ENCODE measurements around the gene GUCY2C. TPM values are rescaled to one million over a fixed set of nuclear protein-coding genes. Genes with fewer than 3 reads are reported as not detected.

GUCY2C gene
- total RNA-seq, 1 donor: not detected

DNA sequence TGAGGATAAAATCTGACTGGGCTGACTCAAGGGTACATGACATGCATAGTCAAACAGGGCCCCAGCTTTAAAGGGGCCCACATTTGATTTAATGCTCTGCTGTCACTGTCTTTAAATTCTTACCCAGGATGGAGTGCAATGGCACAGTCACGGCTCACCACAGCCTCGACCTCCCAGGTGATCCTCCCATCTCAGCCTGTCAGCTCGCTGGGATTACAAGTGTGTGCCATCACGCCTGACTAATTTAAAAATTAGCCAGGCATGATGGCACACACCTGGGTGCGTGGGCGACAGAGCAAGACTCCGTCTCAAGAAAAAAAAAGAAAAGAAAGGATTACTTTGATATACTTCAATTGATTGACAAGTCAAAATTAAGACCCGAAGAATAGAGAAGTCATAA lies 119.5 kb downstream of the GUCY2C start:
- H2AFZ ChIP-seq (ENCODE audit: low read length): no peak overlapping the region
- H3K4me2 ChIP-seq (ENCODE audit: insufficient read depth, low read length): no peak overlapping the region
- TF ChIP-seq, protein P1, sequence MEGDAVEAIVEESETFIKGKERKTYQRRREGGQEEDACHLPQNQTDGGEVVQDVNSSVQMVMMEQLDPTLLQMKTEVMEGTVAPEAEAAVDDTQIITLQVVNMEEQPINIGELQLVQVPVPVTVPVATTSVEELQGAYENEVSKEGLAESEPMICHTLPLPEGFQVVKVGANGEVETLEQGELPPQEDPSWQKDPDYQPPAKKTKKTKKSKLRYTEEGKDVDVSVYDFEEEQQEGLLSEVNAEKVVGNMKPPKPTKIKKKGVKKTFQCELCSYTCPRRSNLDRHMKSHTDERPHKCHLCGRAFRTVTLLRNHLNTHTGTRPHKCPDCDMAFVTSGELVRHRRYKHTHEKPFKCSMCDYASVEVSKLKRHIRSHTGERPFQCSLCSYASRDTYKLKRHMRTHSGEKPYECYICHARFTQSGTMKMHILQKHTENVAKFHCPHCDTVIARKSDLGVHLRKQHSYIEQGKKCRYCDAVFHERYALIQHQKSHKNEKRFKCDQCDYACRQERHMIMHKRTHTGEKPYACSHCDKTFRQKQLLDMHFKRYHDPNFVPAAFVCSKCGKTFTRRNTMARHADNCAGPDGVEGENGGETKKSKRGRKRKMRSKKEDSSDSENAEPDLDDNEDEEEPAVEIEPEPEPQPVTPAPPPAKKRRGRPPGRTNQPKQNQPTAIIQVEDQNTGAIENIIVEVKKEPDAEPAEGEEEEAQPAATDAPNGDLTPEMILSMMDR (IDR thresholded peaks at IDR 0.05; ENCODE audit: extremely low read depth, low read depth, low read length): no peak
- H3K27me3 ChIP-seq (ENCODE audit: insufficient read depth, low read length): no peaks in the 10 kb centered on the region
- DNase-seq (ENCODE audit: insufficient read length, low spot score, missing footprints): no peak
- H3K4me1 ChIP-seq (ENCODE audit: insufficient read depth, low read length): no peaks in the 10 kb centered on the region
- no peak overlapping the region for H3K27ac ChIP-seq (ENCODE audit: low read depth, low read length)
- H3K9me3 ChIP-seq (ENCODE audit: low read depth, low read length): no peaks in the 10 kb centered on the region
- H3K36me3 ChIP-seq (ENCODE audit: insufficient read depth, low read length): no peaks in the 10 kb centered on the region
- H3K4me3 ChIP-seq (ENCODE audit: insufficient read depth, low read length): no peak overlapping the region
- H4K20me1 ChIP-seq (ENCODE audit: insufficient read depth, low read length): no peaks in the 10 kb centered on the region
- H3K79me2 ChIP-seq (ENCODE audit: insufficient read depth, low read length): no peaks in the 10 kb centered on the region

DNA sequence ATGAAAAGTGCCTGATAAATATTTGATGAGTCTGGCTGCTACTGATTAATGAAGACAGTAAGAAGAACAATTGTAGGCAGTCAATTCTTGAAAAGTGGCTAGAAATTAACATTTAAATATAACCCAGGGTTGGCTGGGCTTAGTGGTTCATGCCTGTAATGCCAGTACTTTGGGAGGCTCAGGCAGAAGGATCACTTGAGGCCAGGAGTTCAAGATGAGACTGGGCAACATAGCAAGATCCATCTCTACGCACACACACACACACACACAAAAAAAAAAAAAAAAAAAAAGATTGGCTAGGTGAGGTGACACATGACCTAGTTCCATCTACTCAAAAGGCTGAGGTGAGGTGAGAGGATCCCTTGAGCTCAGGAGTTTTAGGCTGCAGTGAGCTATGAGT lies 120.8 kb downstream of the GUCY2C start:
- no peak for DNase-seq (ENCODE audit: insufficient read length, low spot score, missing footprints)

DNA sequence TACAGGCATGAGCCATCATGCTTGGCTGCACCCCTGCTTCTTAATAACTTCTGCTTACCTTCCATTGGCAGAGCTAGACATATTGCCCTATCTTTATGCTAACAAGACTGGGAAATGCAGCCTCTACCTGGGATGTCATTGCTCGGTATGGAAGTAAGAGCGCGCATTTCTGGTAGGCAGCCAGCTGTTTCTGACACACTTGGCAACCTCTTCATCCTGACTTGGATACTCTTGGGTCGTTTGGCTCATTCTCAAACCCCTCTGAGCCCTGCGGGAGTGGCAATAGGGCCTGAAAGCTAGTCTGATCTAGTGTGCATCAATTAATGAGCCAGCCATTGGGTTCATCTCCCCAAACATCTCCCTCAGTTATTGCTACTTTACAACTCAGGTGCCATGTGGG lies 123.3 kb downstream of the GUCY2C start:
- H3K27ac ChIP-seq (ENCODE audit: low read depth, low read length): no peak overlapping the region
- no peaks in the 10 kb centered on the region for H3K27me3 ChIP-seq (ENCODE audit: insufficient read depth, low read length)
- H3K36me3 ChIP-seq (ENCODE audit: insufficient read depth, low read length): no peaks in the 10 kb centered on the region
- H3K9me3 ChIP-seq (ENCODE audit: low read depth, low read length): no peaks in the 10 kb centered on the region
- no peak for DNase-seq (ENCODE audit: insufficient read length, low spot score, missing footprints)
- no peak overlapping the region for H2AFZ ChIP-seq (ENCODE audit: low read length)
- no peaks in the 10 kb centered on the region for H3K79me2 ChIP-seq (ENCODE audit: insufficient read depth, low read length)
- H3K4me2 ChIP-seq (ENCODE audit: insufficient read depth, low read length): no peak overlapping the region
- H4K20me1 ChIP-seq (ENCODE audit: insufficient read depth, low read length): no peaks in the 10 kb centered on the region
- no peaks in the 10 kb centered on the region for H3K4me1 ChIP-seq (ENCODE audit: insufficient read depth, low read length)
- TF ChIP-seq, protein P1 (IDR thresholded peaks at IDR 0.05; ENCODE audit: extremely low read depth, low read depth, low read length): no peak
- no peak overlapping the region for H3K4me3 ChIP-seq (ENCODE audit: insufficient read depth, low read length)

More for the DNA sequence above, 120.8 kb downstream of the GUCY2C start:
- Histone ChIP-seq H3K36me3 (ENCODE audit: insufficient read depth, low read length) (no peaks in the 10 kb centered on the region), H3K4me2 (ENCODE audit: insufficient read depth, low read length) (no peak overlapping the region), H4K20me1 (ENCODE audit: insufficient read depth, low read length) (no peaks in the 10 kb centered on the region), H3K27ac (ENCODE audit: low read depth, low read length) (no peak overlapping the region), H3K79me2 (ENCODE audit: insufficient read depth, low read length) (no peaks in the 10 kb centered on the region), H3K9me3 (ENCODE audit: low read depth, low read length) (no peaks in the 10 kb centered on the region), H3K4me3 (ENCODE audit: insufficient read depth, low read length) (no peak overlapping the region), H3K27me3 (ENCODE audit: insufficient read depth, low read length) (no peaks in the 10 kb centered on the region), H2AFZ (ENCODE audit: low read length) (no peak overlapping the region), H3K4me1 (ENCODE audit: insufficient read depth, low read length) (no peaks in the 10 kb centered on the region)
- TF ChIP-seq, protein P1 (IDR thresholded peaks at IDR 0.05; ENCODE audit: extremely low read depth, low read depth, low read length): no peak

DNA sequence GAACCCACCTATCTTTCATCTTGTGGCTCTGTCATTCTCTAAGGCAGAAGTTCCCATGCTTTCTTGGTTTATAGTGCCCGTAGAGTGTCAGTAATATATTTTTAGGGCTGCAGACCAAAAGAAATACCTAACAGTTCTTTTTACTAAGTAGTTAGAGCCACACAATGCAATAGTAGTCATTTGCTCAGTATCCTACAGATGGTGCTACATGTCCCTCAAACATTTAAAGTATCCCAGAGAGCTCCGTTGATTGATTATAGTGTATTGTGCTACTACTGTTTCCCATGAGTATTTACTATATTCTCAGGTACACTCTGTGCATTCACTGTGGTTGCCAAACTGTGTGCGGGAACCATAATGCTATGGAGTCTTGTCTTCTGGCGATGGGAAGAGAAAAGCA lies 124.0 kb downstream of the GUCY2C start:
- TF ChIP-seq, protein P1 (IDR thresholded peaks at IDR 0.05; ENCODE audit: extremely low read depth, low read depth, low read length): no peak

More for the DNA sequence above, 124.0 kb downstream of the GUCY2C start:
- H3K4me3 ChIP-seq (ENCODE audit: insufficient read depth, low read length): no peak overlapping the region
- no peak for DNase-seq (ENCODE audit: insufficient read length, low spot score, missing footprints)
- no peaks in the 10 kb centered on the region for H3K36me3 ChIP-seq (ENCODE audit: insufficient read depth, low read length)
- H3K9me3 ChIP-seq (ENCODE audit: low read depth, low read length): no peaks in the 10 kb centered on the region
- no peak overlapping the region for H3K4me2 ChIP-seq (ENCODE audit: insufficient read depth, low read length)
- H4K20me1 ChIP-seq (ENCODE audit: insufficient read depth, low read length): no peaks in the 10 kb centered on the region
- H3K79me2 ChIP-seq (ENCODE audit: insufficient read depth, low read length): no peaks in the 10 kb centered on the region
- no peaks in the 10 kb centered on the region for H3K27me3 ChIP-seq (ENCODE audit: insufficient read depth, low read length)
- no peaks in the 10 kb centered on the region for H3K4me1 ChIP-seq (ENCODE audit: insufficient read depth, low read length)
- no peak overlapping the region for H2AFZ ChIP-seq (ENCODE audit: low read length)
- H3K27ac ChIP-seq (ENCODE audit: low read depth, low read length): no peak overlapping the region
